Embryonic facial prominence (tissue), 1 donor: Measurements from ENCODE around the gene GNG7.
"Not testable (repeated sequence)": the region's sequence is repeated elsewhere in the genome, so short reads cannot be mapped to it uniquely, and the experiment has no call there.

Experiments used
- DNase-seq: peaks from one replicate; pipeline ENCODE4 v3.0.0-alpha.2; 2016; ENCODE audit errors: extremely low spot score

GNG7 gene

DNA sequence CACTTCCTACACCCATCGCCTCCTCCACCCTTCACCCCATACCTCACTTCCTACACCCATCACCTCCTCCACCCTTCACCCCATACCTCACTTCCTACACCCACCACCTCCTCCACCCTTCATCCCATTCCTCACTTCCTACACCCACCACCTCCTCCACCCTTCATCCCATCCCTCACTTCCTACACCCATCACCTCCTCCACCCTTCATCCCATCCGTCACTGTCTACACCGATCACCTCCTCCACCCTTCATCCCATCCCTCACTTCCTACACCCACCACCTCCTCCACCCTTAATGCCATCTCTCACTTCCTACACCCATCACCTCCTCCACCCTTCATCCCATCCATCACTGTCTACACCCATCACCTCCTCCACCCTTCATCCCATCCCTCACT, 10.7 kb upstream of the GNG7 start:
- DNase-seq = not testable (repeated sequence)

GRCh38 chr19:2711875-2712205, 9.3 kb upstream of the GNG7 start:
- DNase-seq = no peak

DNA sequence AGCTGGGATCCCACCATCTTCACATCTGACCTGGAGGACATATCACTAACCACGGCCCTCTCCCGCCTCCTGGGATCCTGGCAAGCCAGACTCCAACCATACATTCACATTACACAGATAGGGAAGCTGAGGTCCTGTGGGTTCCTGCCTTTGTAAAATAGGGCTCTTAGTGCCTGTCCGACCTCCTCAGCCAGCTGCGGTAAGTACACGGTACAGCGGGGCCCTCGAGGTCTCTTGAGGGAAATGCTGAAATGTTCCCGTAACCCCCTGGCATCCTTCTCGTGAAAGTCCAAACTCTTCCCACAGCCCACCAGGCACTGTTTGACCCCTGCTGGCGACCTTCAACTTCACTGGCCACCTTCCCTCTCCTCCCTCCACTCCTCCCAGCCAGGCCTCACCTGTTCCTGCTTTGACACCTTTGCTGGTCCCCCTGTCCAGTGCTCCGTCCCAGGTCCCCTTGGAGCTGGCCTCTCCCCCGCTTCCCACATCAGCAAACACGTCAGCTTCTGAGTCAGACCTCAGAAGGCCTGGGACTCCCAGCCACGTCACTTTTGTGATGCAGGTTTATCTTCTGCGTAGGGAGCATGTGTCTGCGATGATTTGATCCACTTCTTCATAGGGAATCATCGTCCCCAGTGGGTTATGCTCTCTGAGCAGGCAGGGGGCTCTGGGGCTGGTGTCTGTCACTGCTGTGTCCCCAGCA, 8.8 kb upstream of the GNG7 start:
- no peak for DNase-seq

GRCh38 chr19:2706251-2706650, 3.8 kb upstream of the GNG7 start:
- no peak for DNase-seq

- DNase-seq = no peak
Observed at GRCh38 chr19:2703691-2704216, 1.3 kb upstream of the GNG7 start.

DNA sequence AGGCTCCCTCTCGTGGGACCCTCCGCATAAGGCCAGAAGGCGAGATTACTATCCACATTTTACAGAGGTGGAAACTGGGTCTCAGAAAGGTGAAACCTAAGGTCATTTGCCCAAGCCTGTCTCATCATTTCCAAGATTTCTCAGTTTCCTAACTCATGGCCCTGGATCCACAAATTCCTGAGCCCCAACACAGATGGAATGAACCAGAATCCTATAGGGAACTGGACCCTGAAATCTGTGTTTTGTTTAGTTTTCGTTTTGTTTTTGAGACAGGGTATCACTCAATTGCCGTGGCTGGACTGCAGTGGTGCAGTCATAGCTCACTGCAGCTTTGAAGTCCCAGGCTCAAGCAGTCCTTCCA, 563 bp upstream of the GNG7 start:
- DNase-seq = no peak

- no peak for DNase-seq
Observed at GRCh38 chr19:2701361-2702169, 929 bp downstream of the GNG7 start.

DNA sequence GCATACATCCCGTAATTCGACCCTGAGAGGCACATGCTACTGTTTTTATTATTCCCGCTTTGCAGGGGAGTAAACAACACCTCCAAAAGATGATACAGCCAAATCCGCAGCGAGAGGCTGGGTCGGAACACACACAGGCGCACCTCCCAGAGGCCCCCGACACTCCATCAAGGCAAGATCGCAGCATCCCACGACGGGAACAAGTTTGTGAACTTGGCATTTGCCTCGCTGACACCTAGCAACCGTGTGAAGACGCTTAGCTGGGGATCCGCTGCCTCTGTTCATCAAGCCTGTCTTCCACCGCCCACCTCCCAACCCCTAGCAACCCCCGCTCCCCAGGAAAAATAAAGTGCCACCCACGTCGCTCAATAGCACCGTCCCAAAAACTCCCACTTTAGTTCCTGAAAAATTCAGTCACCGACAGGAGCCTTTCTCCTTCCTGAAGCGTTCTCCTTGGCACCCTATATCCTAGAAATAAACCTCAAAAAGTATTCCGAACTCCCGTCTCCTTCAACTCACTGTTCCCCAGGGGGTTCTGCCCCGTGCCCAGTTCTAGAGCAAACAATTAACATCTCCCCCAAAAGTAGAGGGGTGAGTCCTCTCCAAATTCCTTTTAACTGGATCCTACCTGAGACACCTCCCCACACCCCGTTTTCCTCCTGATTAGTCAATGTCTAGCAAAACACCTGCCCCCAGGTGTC, 1.7 kb downstream of the GNG7 start:
- DNase-seq = no peak

DNA sequence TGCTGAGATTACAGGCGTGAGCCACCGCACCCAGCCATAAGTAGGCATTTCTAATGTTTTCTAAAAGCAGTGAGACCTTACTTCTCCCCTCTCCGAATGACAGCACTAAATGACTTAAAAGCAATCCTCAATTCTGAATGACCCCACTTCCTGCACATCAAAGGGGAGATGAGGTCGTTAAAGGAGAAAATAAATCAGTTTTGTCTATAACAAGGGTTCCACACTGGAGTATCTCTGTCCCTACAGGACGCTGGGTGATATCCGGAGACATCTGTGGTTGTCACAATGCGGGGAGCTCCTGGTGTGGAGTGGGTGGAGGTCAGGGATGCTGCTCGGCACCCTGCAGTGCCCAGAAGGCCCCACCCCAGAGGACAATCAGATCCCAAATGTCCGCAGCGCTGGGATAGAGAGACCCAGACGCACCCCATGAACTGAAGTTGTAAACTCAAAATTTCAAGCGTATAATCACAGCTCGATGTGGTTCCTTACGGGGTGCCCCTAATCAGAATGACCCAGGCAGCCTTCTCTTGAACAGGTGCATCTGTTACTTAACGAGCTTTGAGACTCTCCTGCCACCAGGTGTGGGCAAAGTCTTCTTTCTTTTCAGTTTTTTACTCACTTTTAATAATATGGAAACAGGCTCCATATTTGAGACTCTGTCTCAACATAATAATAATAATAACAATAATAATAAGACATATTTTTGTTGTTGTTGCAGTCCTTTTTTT, 2.9 kb downstream of the GNG7 start:
- DNase-seq = no peak

GRCh38 chr19:2694196-2694595, 8.3 kb downstream of the GNG7 start:
- no peak for DNase-seq

GRCh38 chr19:2693492-2694160, 8.9 kb downstream of the GNG7 start:
- no peak for DNase-seq

GRCh38 chr19:2691951-2692350, 10.5 kb downstream of the GNG7 start:
- no peak for DNase-seq

- no peak for DNase-seq
Observed at GRCh38 chr19:2690856-2691255, 11.6 kb downstream of the GNG7 start.

DNA sequence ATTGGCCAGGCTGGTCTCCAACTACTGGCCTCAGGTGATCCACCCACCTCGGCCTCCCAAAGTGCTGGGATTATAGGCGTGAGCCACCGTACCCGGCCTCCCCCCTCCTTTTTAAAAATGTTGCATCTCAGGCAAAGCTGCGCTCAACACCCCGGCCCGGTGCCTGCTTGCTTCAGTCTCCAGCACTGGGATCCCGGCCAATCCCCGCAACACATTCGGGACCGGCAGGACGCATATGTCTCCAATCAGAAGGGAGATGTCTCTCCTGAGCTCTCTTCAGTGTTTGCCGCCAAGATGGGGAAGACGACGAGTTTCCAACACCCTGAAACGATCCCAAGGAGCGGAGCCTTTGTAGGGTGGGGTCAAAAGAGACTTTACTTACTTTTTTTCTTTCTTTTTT, 16.1 kb downstream of the GNG7 start:
- DNase-seq = no peak

GRCh38 chr19:2685204-2685704, 17.2 kb downstream of the GNG7 start:
- no peak for DNase-seq

DNA sequence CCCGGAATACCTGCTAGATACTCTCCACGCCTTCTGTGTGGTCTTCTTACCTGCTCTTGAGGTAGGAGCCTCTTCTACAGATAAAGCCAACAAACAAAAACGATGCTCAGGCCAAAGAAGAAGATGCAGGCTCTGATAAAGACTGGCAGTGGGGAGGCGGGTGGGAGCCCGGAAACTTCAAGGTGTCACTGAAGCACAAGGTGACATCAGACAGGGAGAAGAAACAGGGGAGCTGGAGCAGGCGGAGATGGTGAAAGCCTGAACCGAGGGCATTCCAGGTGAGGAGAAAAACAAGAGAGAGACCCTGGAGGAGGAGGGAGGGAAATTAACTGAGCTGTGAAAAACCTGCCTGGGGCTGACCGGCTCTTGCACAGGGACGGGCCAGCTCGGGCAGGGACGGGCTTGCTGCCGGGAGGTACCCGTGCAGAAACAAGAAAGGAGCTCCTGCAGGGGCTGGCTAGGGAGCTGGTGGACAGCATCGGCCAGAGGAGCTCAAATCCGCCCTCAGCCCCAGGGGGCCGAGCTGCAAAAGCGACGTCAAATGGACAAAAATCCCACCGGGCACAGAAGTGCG, 19.0 kb downstream of the GNG7 start:
- DNase-seq = no peak

DNA sequence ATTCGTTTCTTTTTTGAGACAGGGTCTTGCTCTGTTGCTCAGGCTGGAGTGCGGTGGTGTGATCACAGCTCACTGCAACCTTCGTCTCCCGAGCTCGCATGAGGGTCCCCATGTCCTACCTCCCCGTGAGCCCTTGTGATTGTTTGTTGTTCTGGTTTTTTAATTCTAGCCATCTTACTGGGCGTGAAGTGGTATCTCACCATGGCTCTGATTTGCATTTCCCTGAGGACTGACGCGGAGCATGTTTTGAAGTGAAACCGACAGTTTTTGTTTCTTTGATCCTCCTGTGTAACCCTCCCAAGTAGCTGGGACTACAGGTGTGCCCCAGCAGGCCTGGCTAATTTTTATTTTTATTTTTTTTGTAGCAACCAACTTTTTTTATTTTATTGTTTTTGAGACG, 21.7 kb downstream of the GNG7 start:
- DNase-seq = no peak

DNA sequence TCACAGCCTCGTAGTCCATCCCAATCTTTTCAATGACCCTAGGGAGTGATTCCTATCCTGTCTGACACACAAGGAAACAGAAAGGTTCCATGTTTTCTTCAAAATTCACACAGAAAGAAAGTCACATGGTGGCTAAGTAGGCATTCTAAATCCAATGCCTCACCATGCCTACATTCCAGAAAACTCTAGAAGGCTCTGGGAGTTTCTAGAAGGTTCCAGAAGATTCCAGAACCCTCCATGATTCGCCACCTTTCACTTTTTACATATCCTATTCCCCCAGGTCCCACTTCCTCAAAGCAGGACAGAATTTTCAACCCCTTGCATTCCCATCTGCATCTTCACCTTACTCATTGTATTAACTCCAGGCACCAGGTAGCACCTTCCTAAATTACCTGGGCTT, 23.1 kb downstream of the GNG7 start:
- no peak for DNase-seq

DNA sequence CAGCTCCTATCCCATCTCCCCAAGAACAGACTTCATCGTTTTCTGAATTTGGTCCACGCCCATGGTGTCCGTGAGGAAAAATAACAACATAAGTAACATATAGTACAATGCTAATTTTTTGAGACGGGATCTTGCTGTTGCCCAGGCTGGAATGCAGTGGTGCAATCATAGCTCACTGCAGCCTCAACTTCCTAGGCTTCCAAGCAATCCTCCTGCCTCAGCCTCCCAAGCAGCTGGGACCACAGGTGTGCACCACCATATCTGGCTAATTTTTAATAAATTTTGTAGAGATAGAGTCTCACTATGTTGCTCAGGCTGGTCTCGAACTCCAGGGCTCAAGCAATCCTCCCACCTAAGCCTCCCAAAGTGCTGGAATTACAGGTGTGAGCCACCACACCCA, 23.5 kb downstream of the GNG7 start:
- DNase-seq = not testable (repeated sequence)

DNA sequence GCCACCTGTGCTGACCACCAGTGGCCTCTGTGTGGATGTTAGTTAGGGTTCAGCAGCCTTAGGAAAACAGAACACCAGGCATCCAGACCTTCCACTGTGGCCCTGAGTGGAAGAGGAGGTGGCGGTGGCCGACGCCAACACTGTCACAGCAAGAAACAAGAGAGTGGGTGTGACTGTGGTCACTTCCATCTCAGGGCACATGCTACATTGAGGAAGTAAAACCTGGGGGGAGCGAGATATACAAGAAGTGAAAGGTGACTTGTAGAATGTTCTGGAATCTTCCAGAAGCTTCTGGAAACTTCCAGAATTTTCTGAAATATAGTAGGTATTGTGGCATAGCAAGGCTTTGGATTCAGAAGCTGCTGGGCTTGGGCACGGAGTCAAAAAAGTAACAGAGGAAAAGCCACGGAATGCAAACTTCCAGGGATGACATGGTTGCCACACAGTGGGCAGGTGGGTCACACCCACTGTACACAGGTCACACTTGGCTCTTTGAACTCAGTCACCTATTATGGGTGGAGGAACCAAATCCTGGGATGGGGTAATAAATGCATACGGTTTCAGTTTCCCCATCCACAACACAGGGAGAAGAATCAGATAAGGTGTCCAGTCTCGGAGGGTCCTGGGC, 24.3 kb downstream of the GNG7 start:
- DNase-seq = no peak

DNA sequence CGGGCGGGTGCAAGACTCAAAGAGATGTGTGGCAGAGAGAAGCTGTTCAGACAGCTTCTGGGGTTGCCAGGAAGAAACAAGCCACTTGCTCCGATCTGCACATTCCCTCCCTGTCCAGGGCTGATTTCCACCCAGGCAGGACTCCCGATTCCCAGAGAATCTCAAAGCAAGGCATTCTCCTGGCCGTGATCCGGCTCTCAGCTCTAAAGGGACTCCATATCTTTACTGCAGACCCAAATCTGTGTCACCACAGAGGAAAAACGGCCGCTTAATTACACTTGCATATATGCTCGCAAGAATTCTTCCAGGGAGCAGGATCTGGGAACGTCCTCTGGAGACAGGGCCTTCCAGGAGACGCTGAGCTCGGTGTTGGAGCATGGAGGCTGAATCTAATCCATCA, 25.7 kb downstream of the GNG7 start:
- no peak for DNase-seq
